ENCODE results near the gene ARL3.

- no peak for TF ChIP-seq POLR2A (IDR thresholded peaks at IDR 0.05)
- TF ChIP-seq CTCF (IDR thresholded peaks at IDR 0.05) = peak in 1 of 2 donors; percentile 27
- TF ChIP-seq POLR2AphosphoS5 (IDR thresholded peaks at IDR 0.05) = no peak
- TF ChIP-seq EP300 (IDR thresholded peaks at IDR 0.05) = no peak
These were observed 35.3 kb downstream of the ARL3 start for GRCh38 chr10:102678842-102679289.

All from suprapubic skin (tissue), 4 donors.